KOPT-K1 (cell line): ENCODE data around the gene EPS8L2.

Experiments used
- H3K27ac ChIP-seq: fragments of 200-600 bp; sonication (generic); 2 replicates; pipeline ENCODE4 v1.5.1; 2016; ENCODE audit warnings: antibody characterized with exemption, mild to moderate bottlenecking, low read depth, low read length; ENCODE audit not compliant: poor library complexity, severe bottlenecking
- H3K36me3 ChIP-seq: fragments of 200-600 bp; sonication (generic); 2 replicates; pipeline ENCODE4 v1.5.1; 2017; ENCODE audit warnings: antibody characterized with exemption, mild to moderate bottlenecking, low read length, moderate library complexity; ENCODE audit not compliant: insufficient read depth
- H3K9me3 ChIP-seq: fragments of 200-600 bp; sonication (generic); 2 replicates; pipeline ENCODE4 v1.5.1; 2017; ENCODE audit warnings: antibody characterized with exemption, low read length, mild to moderate bottlenecking; ENCODE audit not compliant: insufficient read depth, poor library complexity, severe bottlenecking

The EPS8L2 gene

GRCh38 chr11:694563-695287 lies 11.3 kb upstream of the EPS8L2 start, which contains the start of gene DEAF1:
DEAF1 (minus strand) TSS chr11:695222; CDS start chr11:695047, 175 bp downstream.
- no peaks in the 10 kb centered on the region for H3K9me3 ChIP-seq
- H3K36me3 ChIP-seq: peaks cover 14% of the 10 kb centered on the region
- H3K27ac ChIP-seq: peak within 1 kb of the TSS; percentile 94

- Histone ChIP-seq H3K27ac (peak overlapping the region; percentile 94), H3K36me3 (peaks cover 11% of the 10 kb centered on the region; the same call in 1 of the 2 replicates), H3K9me3 (no peaks in the 10 kb centered on the region)
These were observed 10.8 kb upstream of the EPS8L2 start for GRCh38 chr11:695288-695537.

- no peaks in the 10 kb centered on the region for H3K9me3 ChIP-seq
- peak within 1 kb of the TSS; percentile 94 for H3K27ac ChIP-seq
- peaks cover 9% of the 10 kb centered on the region; the same call in 1 of the 2 replicates for H3K36me3 ChIP-seq
These were observed 10.3 kb upstream of the EPS8L2 start, which contains the start of gene TMEM80 for GRCh38 chr11:695538-696248. TMEM80 (plus strand) TSS chr11:695816; CDS start chr11:695828, 12 bp downstream.

- Histone ChIP-seq H3K9me3 (no peaks in the 10 kb centered on the region), H3K36me3 (peaks cover 2% of the 10 kb centered on the region; the same call in 1 of the 2 replicates), H3K27ac (peak overlapping the region; percentile 94)
These were observed 9.0 kb upstream of the EPS8L2 start for GRCh38 chr11:696955-697491.

- no peaks in the 10 kb centered on the region for H3K9me3 ChIP-seq
- peak overlapping the region; percentile 8 for H3K27ac ChIP-seq
- peaks cover 7% of the 10 kb centered on the region; the same call in 1 of the 2 replicates for H3K36me3 ChIP-seq
These were observed 8.2 kb upstream of the EPS8L2 start for GRCh38 chr11:697811-698311.

- no peaks in the 10 kb centered on the region for H3K9me3 ChIP-seq
- H3K36me3 ChIP-seq: peaks cover 7% of the 10 kb centered on the region; the same call in 1 of the 2 replicates
- peak overlapping the region; percentile 8 for H3K27ac ChIP-seq
These were observed 7.4 kb upstream of the EPS8L2 start for GRCh38 chr11:698493-699115.

- H3K36me3 ChIP-seq: peaks cover 7% of the 10 kb centered on the region; the same call in 1 of the 2 replicates
- no peak overlapping the region for H3K27ac ChIP-seq
- H3K9me3 ChIP-seq: no peaks in the 10 kb centered on the region
These were observed 6.9 kb upstream of the EPS8L2 start for GRCh38 chr11:699116-699508.

- H3K27ac ChIP-seq: no peak overlapping the region
- H3K9me3 ChIP-seq: no peaks in the 10 kb centered on the region
- peaks cover 7% of the 10 kb centered on the region; the same call in 1 of the 2 replicates for H3K36me3 ChIP-seq
These were observed 6.3 kb upstream of the EPS8L2 start for GRCh38 chr11:699753-700152.

- peaks cover 7% of the 10 kb centered on the region; the same call in 1 of the 2 replicates for H3K36me3 ChIP-seq
- no peak overlapping the region for H3K27ac ChIP-seq
- H3K9me3 ChIP-seq: no peaks in the 10 kb centered on the region
These were observed 4.1 kb upstream of the EPS8L2 start for GRCh38 chr11:701741-702461.

GRCh38 chr11:702462-703461 lies 3.3 kb upstream of the EPS8L2 start:
- H3K27ac ChIP-seq: no peak overlapping the region
- peaks cover 7% of the 10 kb centered on the region; the same call in 1 of the 2 replicates for H3K36me3 ChIP-seq
- no peaks in the 10 kb centered on the region for H3K9me3 ChIP-seq

- H3K27ac ChIP-seq: no peak overlapping the region
- H3K36me3 ChIP-seq: peaks cover 7% of the 10 kb centered on the region; the same call in 1 of the 2 replicates
- no peaks in the 10 kb centered on the region for H3K9me3 ChIP-seq
These were observed 2.5 kb upstream of the EPS8L2 start for GRCh38 chr11:703506-703905.

GRCh38 chr11:704228-704674 lies 1.8 kb upstream of the EPS8L2 start:
- Histone ChIP-seq H3K36me3 (peaks cover 7% of the 10 kb centered on the region; the same call in 1 of the 2 replicates), H3K9me3 (no peaks in the 10 kb centered on the region), H3K27ac (no peak overlapping the region)
